Body of pancreas (tissue), 4 donors: ENCODE results near the gene IRAK4. TPM values are rescaled to one million over a fixed set of nuclear protein-coding genes. Genes with fewer than 3 reads are reported as not detected.

Experiments
- ATAC-seq: fragments of 150-250 bp; one replicate; pipeline ENCODE4 v1.9.1; 2016
- DNase-seq, 4 donors: peaks; one replicate each; pipeline ENCODE4 v3.0.0-alpha.2; 2019
- H3K27ac ChIP-seq, 4 donors: fragments of 200-600 bp; sonication (generic); 1 replicate in 3 of 4; 2 replicates in 1 of 4; pipeline versions ENCODE4 v1.5.1 to v1.6.1; 2016 to 2019; ENCODE audit warnings: mild to moderate bottlenecking in 1 of 4, mixed read lengths in 1 of 4, moderate library complexity in 1 of 4
- H3K27me3 ChIP-seq, 2 donors: fragments of 200-600 bp; sonication (generic); one replicate each; pipeline ENCODE4 v1.6.0; 2016; ENCODE audit warnings: mild to moderate bottlenecking in 1 of 2
- H3K36me3 ChIP-seq, 2 donors: fragments of 200-600 bp; sonication (generic); replicated peaks in 1 of 2; 2 replicates each; pipeline ENCODE4 v1.5.1; 2016; ENCODE audit warnings: low read depth in 2 of 2; ENCODE audit not compliant: insufficient read depth in 1 of 2
- H3K4me1 ChIP-seq: fragments of 200-600 bp; sonication (generic); one replicate; pipeline ENCODE4 v1.6.0; 2016
- H3K4me3 ChIP-seq, 2 donors: fragments of 200-600 bp; sonication (generic); 1 replicate in 1 of 2; 2 replicates in 1 of 2; pipeline ENCODE4 v1.5.1; 2016 to 2019
- H3K9me3 ChIP-seq, 3 donors: fragments of 200-600 bp; sonication (generic); 1 replicate in 2 of 3; 2 replicates in 1 of 3; pipeline ENCODE4 v1.5.1; 2016
- CTCF ChIP-seq, 7 experiments: fragments of 450-650 bp in 4 of 7; fragments of 200-600 bp in 3 of 7; sonication (generic) in 3 of 7; IDR thresholded peaks; one replicate each; pipeline ENCODE4 v1.5.1; 2016 to 2019; ENCODE audit warnings: antibody characterized with exemption in 7 of 7
- POLR2A ChIP-seq, 3 donors: fragments of 450-650 bp; IDR thresholded peaks; one replicate each; pipeline ENCODE4 v1.6.1; 2016; ENCODE audit warnings: antibody characterized with exemption in 3 of 3, mild to moderate bottlenecking in 2 of 3
- WGBS, 2 donors: methylation state at CpG; one replicate each; pipeline ENCODE4 v1.1.5; 2017; 5-methylcytosine and 5-hydroxymethylcytosine counted together
- intact Hi-C: fragments of 100-400 bp; cut with DNase I; formaldehyde crosslinking; loops from one replicate; pipeline ENCODE4 v1.15.1; 2023
- total RNA-seq, 2 donors: library from RNA; depleted of rRNA; stranded (reverse); fragments of >200 nt; gene quantifications; one replicate each; pipeline ENCODE4 v1.1.0, GENCODE V29; 2016

Gene IRAK4
- total RNA-seq, 2 donors from 2014 or later, result 17.5 to 33.7 TPM

- 86 to 88% methylated on average over 3 of the region's 3 CpGs for WGBS, 2 donors
- DNase-seq (no peak), ATAC-seq (no peak)
- no peak for TF ChIP-seq POLR2A (IDR thresholded peaks at IDR 0.05)
- TF ChIP-seq CTCF (IDR thresholded peaks at IDR 0.05), result no peak
- Histone ChIP-seq H3K27me3 (no peaks in the 10 kb centered on the region), H3K27ac (no peak overlapping the region), H3K9me3 (no peaks in the 10 kb centered on the region), H3K4me1 (peaks cover 24% of the 10 kb centered on the region), H3K36me3 (no peaks in the 10 kb centered on the region), H3K4me3 (no peak overlapping the region)
- intact Hi-C loops, result no loop called here
Measured at GRCh38 chr12:43754015-43754414, 4.7 kb upstream of the IRAK4 start.

DNA sequence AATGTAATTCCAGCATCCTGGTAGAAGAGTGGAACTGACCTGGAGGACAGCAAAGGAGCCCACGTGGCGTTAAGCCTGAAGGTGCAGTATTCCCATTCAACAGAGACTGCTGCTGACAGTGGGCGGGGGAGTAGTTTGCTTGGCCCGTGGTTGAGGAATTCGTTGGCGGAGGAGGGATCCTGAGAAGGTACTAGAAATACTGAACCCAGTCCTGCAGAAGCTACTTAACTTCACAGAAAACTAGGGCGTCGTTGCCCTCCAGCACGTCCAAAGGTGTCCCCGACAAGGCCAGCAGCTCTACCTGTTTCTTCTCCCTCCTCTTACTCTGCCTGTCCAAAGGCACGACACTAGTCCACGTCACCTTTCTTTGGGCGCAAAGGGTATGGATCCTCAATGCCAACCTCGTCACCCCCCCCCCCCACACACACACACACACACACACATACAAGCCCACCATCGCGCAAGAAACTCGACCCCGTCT lies 464 bp upstream of the IRAK4 start:
- no peaks in the 10 kb centered on the region for H3K27me3 ChIP-seq
- H3K9me3 ChIP-seq, result no peaks in the 10 kb centered on the region
- WGBS, 2 donors, result 0 to 1% methylated on average over 12 to 18 of the region's 18 CpGs
- intact Hi-C loops, result no loop called here
- DNase-seq (peak; percentile 17 to 50 (median 42)), ATAC-seq (peak; percentile 21)
- H3K4me1 ChIP-seq, result peaks cover 59% of the 10 kb centered on the region
- no peaks in the 10 kb centered on the region for H3K36me3 ChIP-seq
- H3K4me3 ChIP-seq, result peak overlapping the region; percentile 38 to 53
- peak overlapping the region; percentile 27 to 96 (median 76) for H3K27ac ChIP-seq
- TF ChIP-seq CTCF (IDR thresholded peaks at IDR 0.05) (no peak), POLR2A (IDR thresholded peaks at IDR 0.05) (no peak)

DNA sequence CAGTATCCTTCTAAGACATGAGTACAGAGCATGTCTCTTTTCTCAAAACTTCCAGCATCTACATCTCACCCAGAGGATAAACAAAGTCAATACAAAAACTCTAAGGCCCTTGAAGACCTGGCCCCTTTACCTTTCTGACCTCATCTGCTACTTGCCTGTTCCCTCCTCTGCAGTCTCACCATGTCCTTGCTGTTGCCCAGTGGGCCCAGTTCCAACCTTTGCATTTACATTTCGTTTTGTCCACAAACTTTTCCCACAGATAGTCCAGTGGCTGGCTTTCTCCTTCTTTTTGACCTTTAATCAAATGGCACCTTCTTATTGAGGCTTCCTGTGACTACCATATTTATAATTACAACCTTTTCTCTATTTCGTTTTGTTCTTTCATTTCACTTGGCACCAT lies 1.6 kb downstream of the IRAK4 start:
- ATAC-seq, result no peak
- Histone ChIP-seq H3K9me3 (no peaks in the 10 kb centered on the region), H3K4me1 (peaks cover 53% of the 10 kb centered on the region), H3K27me3 (no peaks in the 10 kb centered on the region), H3K36me3 (no peaks in the 10 kb centered on the region), H3K4me3 (no peak overlapping the region), H3K27ac (peak overlapping the region in 3 of 4 donors; percentile 76 to 96 (median 94))
- 17 to 22% methylated on average over 2 of the region's 2 CpGs for WGBS, 2 donors
- intact Hi-C loops, result no loop called here
- peak; percentile 56 to 75 (median 73) for DNase-seq
- TF ChIP-seq POLR2A (IDR thresholded peaks at IDR 0.05), result no peak
- TF ChIP-seq CTCF (IDR thresholded peaks at IDR 0.05), result no peak

DNA sequence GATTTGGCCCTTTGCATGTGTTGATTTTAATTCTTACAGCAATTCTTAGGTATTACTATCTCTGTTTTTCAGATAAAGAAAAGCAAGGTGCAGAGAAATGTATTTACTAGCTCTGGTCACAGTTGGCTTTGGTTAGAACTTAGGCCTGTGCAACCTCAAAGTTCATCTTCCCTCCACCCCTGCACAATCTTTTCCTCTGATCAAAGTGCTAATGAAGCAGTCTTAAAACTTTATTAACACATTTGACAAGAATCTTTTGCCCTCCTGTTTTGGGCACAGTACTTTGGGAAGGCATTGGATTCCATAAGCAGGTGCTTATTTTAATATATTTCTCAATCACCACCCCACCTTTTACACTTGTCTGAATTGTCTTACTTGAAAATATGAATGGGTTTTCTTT lies 2.7 kb downstream of the IRAK4 start:
- no peaks in the 10 kb centered on the region for H3K9me3 ChIP-seq
- H3K36me3 ChIP-seq, result no peaks in the 10 kb centered on the region
- DNase-seq, result no peak
- H3K27ac ChIP-seq, result no peak overlapping the region
- intact Hi-C loops, result no loop called here
- peaks cover 46% of the 10 kb centered on the region for H3K4me1 ChIP-seq
- H3K27me3 ChIP-seq, result no peaks in the 10 kb centered on the region
- H3K4me3 ChIP-seq, result no peak overlapping the region
- TF ChIP-seq CTCF (IDR thresholded peaks at IDR 0.05) (no peak), POLR2A (IDR thresholded peaks at IDR 0.05) (no peak)
- ATAC-seq, result no peak

DNA sequence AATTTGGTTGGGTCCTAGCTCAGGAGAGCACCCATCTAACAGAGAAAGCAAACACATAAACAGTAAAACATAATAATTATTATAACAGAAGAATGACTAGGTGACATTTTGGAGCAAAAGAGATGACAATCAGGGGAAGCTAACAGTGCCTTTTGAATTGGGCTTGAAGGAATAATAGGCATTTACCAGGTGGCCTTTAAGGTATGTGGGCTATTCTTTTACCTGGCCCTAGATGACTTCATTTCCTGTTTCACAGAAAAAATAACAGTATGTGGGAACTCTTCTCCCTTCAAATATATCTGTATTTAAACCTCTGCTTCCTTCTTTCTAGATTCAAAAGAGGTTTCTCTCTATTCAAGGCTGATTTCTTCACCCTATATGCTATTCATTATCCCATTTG lies 3.8 kb downstream of the IRAK4 start:
- ATAC-seq (no peak), DNase-seq (no peak)
- no peaks in the 10 kb centered on the region for H3K27me3 ChIP-seq
- H3K27ac ChIP-seq, result no peak overlapping the region
- H3K4me1 ChIP-seq, result peaks cover 39% of the 10 kb centered on the region
- H3K9me3 ChIP-seq, result no peaks in the 10 kb centered on the region
- intact Hi-C loops, result no loop called here
- H3K36me3 ChIP-seq, result no peaks in the 10 kb centered on the region
- no peak overlapping the region for H3K4me3 ChIP-seq
- TF ChIP-seq CTCF (IDR thresholded peaks at IDR 0.05) (no peak), POLR2A (IDR thresholded peaks at IDR 0.05) (no peak)
